Measurements from ENCODE around the gene SPRR2D.

GRCh38 chr1:152993186-152993585 is 47.7 kb downstream of the SPRR2D start:
- no peak for TF ChIP-seq CTCF (IDR thresholded peaks at IDR 0.05; ENCODE audit: insufficient read depth, low read depth, low read length)
- no peak for TF ChIP-seq EZH2 (IDR thresholded peaks at IDR 0.05; ENCODE audit: insufficient read depth, low read length)

All from astrocyte (in vitro differentiated cells and primary cell).